ENCODE results near the gene SLC22A31. TPM values are rescaled to one million over a fixed set of nuclear protein-coding genes. Genes with fewer than 3 reads are reported as not detected.
"Not testable (repeated sequence)": the region's sequence is repeated elsewhere in the genome, so short reads cannot be mapped to it uniquely, and the experiment has no call there.

Gene SLC22A31
- total and polyA plus RNA-seq, 12 donors: 0.28 to 3.2 (median 2.0) TPM; not detected in 5

GRCh38 chr16:89187032-89187769 lies 13.1 kb downstream of the SLC22A31 start:
- intact Hi-C loops (cut with DNase I): no loop called here
- WGBS, 4 donors: 63 to 67% (median 66%) methylated on average over 8 to 19 of the region's 19 CpGs
- no peak overlapping the region for H3K27ac ChIP-seq
- no peak overlapping the region for H3K4me3 ChIP-seq
- DNase-seq: peak in 3 of 7 donors; percentile 17 to 46 (median 34)
- peaks cover 6 to 7% of the 10 kb centered on the region in 2 donors for H3K4me1 ChIP-seq (replicated peaks in 1 of 2)
- no peak for TF ChIP-seq CTCF (IDR thresholded peaks at IDR 0.05)
- no peak for TF ChIP-seq POLR2A (IDR thresholded peaks at IDR 0.05)
- no peaks in the 10 kb centered on the region for H3K36me3 ChIP-seq (replicated peaks in 1 of 2)
- H3K9me3 ChIP-seq (replicated peaks in 1 of 3): no peaks in the 10 kb centered on the region
- no peaks in the 10 kb centered on the region for H3K27me3 ChIP-seq

GRCh38 chr16:89186593-89187031 lies 13.7 kb downstream of the SLC22A31 start:
- H3K4me3 ChIP-seq; H3K36me3 ChIP-seq (replicated peaks in 1 of 2); H3K27me3 ChIP-seq; H3K9me3 ChIP-seq (replicated peaks in 1 of 3); H3K27ac ChIP-seq; H3K4me1 ChIP-seq (replicated peaks in 1 of 2); DNase-seq; intact Hi-C loops (cut with DNase I): not testable (repeated sequence)
- WGBS, 4 donors: 80 to 90% (median 88%) methylated on average over 5 to 20 of the region's 20 CpGs

- intact Hi-C loops (cut with DNase I): not testable (repeated sequence)
- WGBS, 4 donors: 87 to 93% (median 90%) methylated on average over 11 to 30 of the region's 30 CpGs
Measured at GRCh38 chr16:89185887-89186592, 14.3 kb downstream of the SLC22A31 start.

GRCh38 chr16:89184933-89185794 lies 15.2 kb downstream of the SLC22A31 start:
- intact Hi-C loops (cut with DNase I): no loop called here
- no peak for DNase-seq
- Histone ChIP-seq H3K4me1 (replicated peaks in 1 of 2) (no peaks in the 10 kb centered on the region), H3K4me3 (no peak overlapping the region), H3K36me3 (replicated peaks in 1 of 2) (no peaks in the 10 kb centered on the region), H3K9me3 (replicated peaks in 1 of 3) (no peaks in the 10 kb centered on the region), H3K27me3 (no peaks in the 10 kb centered on the region), H3K27ac (no peak overlapping the region)
- 57 to 81% (median 71%) methylated on average over 25 to 48 of the region's 48 CpGs for WGBS, 4 donors
- TF ChIP-seq POLR2A (IDR thresholded peaks at IDR 0.05) (no peak), CTCF (IDR thresholded peaks at IDR 0.05) (no peak)

More at GRCh38 chr16:89185887-89186592, 14.3 kb downstream of the SLC22A31 start:
- not testable (repeated sequence) for H3K36me3 ChIP-seq (replicated peaks in 1 of 2); H3K27ac ChIP-seq; H3K4me1 ChIP-seq (replicated peaks in 1 of 2); DNase-seq; H3K4me3 ChIP-seq; H3K9me3 ChIP-seq (replicated peaks in 1 of 3); H3K27me3 ChIP-seq

- intact Hi-C loops (cut with DNase I): no loop called here
- WGBS, 4 donors: 72 to 87% (median 81%) methylated on average over 6 to 9 of the region's 9 CpGs
- no peak overlapping the region for H3K27ac ChIP-seq
Measured at GRCh38 chr16:89184677-89184932, 15.7 kb downstream of the SLC22A31 start.

More at GRCh38 chr16:89184677-89184932, 15.7 kb downstream of the SLC22A31 start:
- no peaks in the 10 kb centered on the region for H3K36me3 ChIP-seq (replicated peaks in 1 of 2)
- H3K27me3 ChIP-seq: no peaks in the 10 kb centered on the region
- no peak overlapping the region for H3K4me3 ChIP-seq
- no peaks in the 10 kb centered on the region for H3K9me3 ChIP-seq (replicated peaks in 1 of 3)
- no peaks in the 10 kb centered on the region for H3K4me1 ChIP-seq (replicated peaks in 1 of 2)
- DNase-seq: no peak
- TF ChIP-seq CTCF (IDR thresholded peaks at IDR 0.05) (no peak), POLR2A (IDR thresholded peaks at IDR 0.05) (no peak)
